OCI-M1 (cell line): ENCODE data around the gene KCMF1.
A peak's percentile ranks its signal among the peaks of the same experiment; 100 is the strongest.
"Not testable (repeated sequence)": the region's sequence is repeated elsewhere in the genome, so short reads cannot be mapped to it uniquely, and the experiment has no call there.

Experiments used
- DNase-seq: peaks from one replicate; lab custom pipeline; 2025; lab: John Stamatoyannopoulos, UW

KCMF1 gene

GRCh38 chr2:84970868-84971509 lies at the start of gene KCMF1:
TSS of gene KCMF1 (plus strand) at chr2:84971161. CDS start at chr2:84971452, 291 bp downstream.
- DNase-seq, result peak; percentile 66

- no peak for DNase-seq
These were observed 48.0 kb upstream of the KCMF1 start for GRCh38 chr2:84923009-84923408.

- DNase-seq, result peak; percentile 94
These were observed 46.5 kb upstream of the KCMF1 start for GRCh38 chr2:84924173-84925106.

- DNase-seq, result no peak
These were observed 45.6 kb upstream of the KCMF1 start for GRCh38 chr2:84925336-84925723.

GRCh38 chr2:84925724-84926376 lies 45.1 kb upstream of the KCMF1 start:
- DNase-seq, result peak; percentile 97

- DNase-seq, result no peak
These were observed 43.7 kb upstream of the KCMF1 start for GRCh38 chr2:84927275-84927627.

- no peak for DNase-seq
These were observed 39.6 kb upstream of the KCMF1 start for GRCh38 chr2:84931384-84931821.

GRCh38 chr2:84938194-84938879 lies 32.6 kb upstream of the KCMF1 start:
- peak; percentile 8 for DNase-seq

GRCh38 chr2:84939426-84940087 lies 31.4 kb upstream of the KCMF1 start:
- DNase-seq, result peak; percentile 61

- DNase-seq, result no peak
These were observed 30.9 kb upstream of the KCMF1 start for GRCh38 chr2:84940088-84940470.

GRCh38 chr2:84940831-84941412 lies 30.0 kb upstream of the KCMF1 start:
- DNase-seq, result peak; percentile 8

GRCh38 chr2:84942166-84942565 lies 28.8 kb upstream of the KCMF1 start:
- DNase-seq, result no peak

- no peak for DNase-seq
These were observed 28.0 kb upstream of the KCMF1 start for GRCh38 chr2:84942964-84943421.

- no peak for DNase-seq
These were observed 26.6 kb upstream of the KCMF1 start for GRCh38 chr2:84944295-84944909.

GRCh38 chr2:84945838-84946203 lies 25.1 kb upstream of the KCMF1 start:
- not testable (repeated sequence) for DNase-seq

- peak; percentile 9 for DNase-seq
These were observed 24.6 kb upstream of the KCMF1 start for GRCh38 chr2:84946204-84947009.

- no peak for DNase-seq
These were observed 23.9 kb upstream of the KCMF1 start for GRCh38 chr2:84947010-84947593.

GRCh38 chr2:84953535-84953934 lies 17.4 kb upstream of the KCMF1 start:
- no peak for DNase-seq

GRCh38 chr2:84954329-84954728 lies 16.6 kb upstream of the KCMF1 start:
- no peak for DNase-seq
